HepG2 (cell line): Measurements from ENCODE around the gene ARHGEF10L. TPM values are rescaled to one million over a fixed set of nuclear protein-coding genes. Genes with fewer than 3 reads are reported as not detected.

Source experiments
- ATAC-seq: fragments of 200-7000 bp; cut with Tn5 transposase; 3 replicates; pipeline ENCODE4 v1.9.1; 2020; ENCODE audit warnings: mild to moderate bottlenecking, moderate library complexity
- BruUV-seq: library from RNA; stranded (reverse); fragments of 400-500 nt; replicated peaks from 2 replicates; lab custom pipeline; 2021; lab: Mats Ljungman, UMichigan
- CTCF ChIA-PET: fragments of 300-600 bp; formaldehyde crosslinking; extraction: SDS; loops from one replicate; lab custom pipeline; 2021; ENCODE audit warnings: low total read pairs, inconsistent platforms, low intra/inter-chr PET ratio; lab: Yijun Ruan, JAX
- POLR2A ChIA-PET: fragments of 350-600 bp; sonication (Branson Sonifier 250); formaldehyde crosslinking; loops from one replicate; lab custom pipeline; 2020; ENCODE audit warnings: antibody characterized with exemption, inconsistent platforms; lab: Yijun Ruan, JAX
- DNase-seq: peaks from one replicate; pipeline ENCODE4 v3.0.0-alpha.2; 2015; ENCODE audit warnings: low spot score
- FAIRE-seq: peaks from 3 replicates; lab custom pipeline; 2011; peaks lifted over from hg19 to GRCh38; lab: Jason Lieb, UNC
- H2AFZ ChIP-seq: one replicate; pipeline ENCODE4 v1.6.1; 2011; ENCODE audit warnings: low read length, inconsistent platforms
- H3K27ac ChIP-seq: fragments of 300-600 bp; 3 replicates; pipeline ENCODE4 v1.8.0; 2011; ENCODE audit warnings: mixed run types, mild to moderate bottlenecking, mixed read lengths, low read length, inconsistent platforms; ENCODE audit not compliant: insufficient read depth; ENCODE audit errors: extremely low read length
- H3K27me3 ChIP-seq, 2 experiments: fragments of 200-600 bp in 1 of 2; 2 replicates in 1 of 2; 3 replicates in 1 of 2; pipeline versions ENCODE4 v1.6.0 to v1.8.0; 2011; ENCODE audit warnings: low read length in 2 of 2, mild to moderate bottlenecking in 2 of 2, moderate library complexity in 2 of 2, inconsistent platforms in 1 of 2; ENCODE audit not compliant: insufficient read depth in 2 of 2, control insufficient read depth in 1 of 2
- H3K36me3 ChIP-seq, 2 experiments: fragments of 200-600 bp in 1 of 2; replicated peaks in 1 of 2; 2 replicates in 1 of 2; 3 replicates in 1 of 2; pipeline versions ENCODE4 v1.5.1 to v1.8.0; 2011; ENCODE audit warnings: low read length in 2 of 2, inconsistent platforms in 1 of 2; ENCODE audit not compliant: insufficient read depth in 2 of 2, control insufficient read depth in 1 of 2
- H3K4me1 ChIP-seq: 2 replicates; pipeline ENCODE4 v1.5.1; 2012; ENCODE audit warnings: low read length, inconsistent platforms; ENCODE audit not compliant: insufficient read depth
- H3K4me2 ChIP-seq: 2 replicates; pipeline ENCODE4 v1.6.0; 2011; ENCODE audit warnings: low read depth, low read length, inconsistent platforms
- H3K4me3 ChIP-seq, 3 experiments: fragments of 200-600 bp in 1 of 3; sonication (generic), shearing (Covaris generic) in 1 of 3; replicated peaks in 1 of 3; 2 replicates each; pipeline ENCODE4 v1.5.1; 2011 to 2016; ENCODE audit warnings: low read length in 3 of 3, inconsistent platforms in 2 of 3, low read depth in 2 of 3, mild to moderate bottlenecking in 2 of 3, control low read depth in 1 of 3, mixed read lengths in 1 of 3; ENCODE audit not compliant: insufficient read depth in 1 of 3
- H3K79me2 ChIP-seq: one replicate; pipeline ENCODE4 v1.6.1; 2011; ENCODE audit warnings: low read length, inconsistent platforms; ENCODE audit not compliant: insufficient read depth
- H3K9ac ChIP-seq: 2 replicates; pipeline ENCODE4 v1.6.0; 2011; ENCODE audit warnings: mild to moderate bottlenecking, low read depth, low read length, inconsistent platforms; ENCODE audit not compliant: insufficient read depth
- H3K9me3 ChIP-seq: 2 replicates; pipeline ENCODE4 v1.5.1; 2012; ENCODE audit warnings: mild to moderate bottlenecking, low read length
- H4K20me1 ChIP-seq: 2 replicates; pipeline ENCODE4 v1.6.0; 2011; ENCODE audit warnings: inconsistent platforms, mild to moderate bottlenecking, low read length, moderate library complexity; ENCODE audit not compliant: insufficient read depth
- AGO2 ChIP-seq: fragments of 200-400 bp; formaldehyde crosslinking; optimal IDR thresholded peaks from 2 replicates; pipeline ENCODE3; 2017; ENCODE audit warnings: mild to moderate bottlenecking, low read depth, low read length, moderate library complexity
- KLF11 ChIP-seq: IDR thresholded peaks from 2 replicates; pipeline ENCODE4 v1.6.1; 2016; ENCODE audit warnings: missing compliant biosample characterization
- POLR2A ChIP-seq, 2 experiments: IDR thresholded peaks; 2 replicates each; pipeline ENCODE4 v1.6.1; 2011; ENCODE audit warnings: low read depth in 2 of 2, low read length in 2 of 2, mild to moderate bottlenecking in 1 of 2, moderate library complexity in 1 of 2; ENCODE audit not compliant: insufficient read depth in 1 of 2
- RBFOX2 ChIP-seq: fragments of 200-400 bp; formaldehyde crosslinking; IDR thresholded peaks from 2 replicates; pipeline ENCODE4 v1.6.1; 2017; ENCODE audit warnings: low read depth, mild to moderate bottlenecking, low read length
- RBM22 ChIP-seq: fragments of 200-400 bp; formaldehyde crosslinking; optimal IDR thresholded peaks from 2 replicates; pipeline ENCODE3; 2017; ENCODE audit warnings: mild to moderate bottlenecking, low read length, moderate library complexity
- TP53 ChIP-seq: sonication (generic); formaldehyde crosslinking; conservative IDR thresholded peaks from 2 replicates; pipeline ENCODE4 v1.4.0; 2020; ENCODE audit warnings: missing genetic modification reagents
- ZKSCAN5 ChIP-seq: sonication (generic); formaldehyde crosslinking; IDR thresholded peaks from 2 replicates; pipeline ENCODE4 v1.5.1; 2020; ENCODE audit warnings: mild to moderate bottlenecking, missing genetic modification reagents
- WGBS: methylation state at CpG from one replicate; pipeline ENCODE4 v1.1.6; 2017; ENCODE audit warnings: low lambda C conversion rate; 5-methylcytosine and 5-hydroxymethylcytosine counted together
- in situ Hi-C: cut with HindIII; loops from 2 replicates; pipeline ENCODE4 v1.10.0; 2017; ENCODE audit warnings: low pct_unique_long_range_greater_than_20kb; ENCODE audit not compliant: extremely low pct_ligation_motif_present
- intact Hi-C: fragments of 100-400 bp; cut with micrococcal nuclease; formaldehyde crosslinking; loops from one replicate; pipeline ENCODE4 v1.10.0; 2022; ENCODE audit not compliant: unreplicated experiment
- polyA plus RNA-seq, 8 experiments: library from polyadenylated mRNA; depleted of rRNA in 3 of 8; stranded (reverse) in 7 of 8; unstranded in 1 of 8; fragments of >200 nt; fragmentation: Illumina TruSeq in 4 of 8; extraction: Trizol in 4 of 8; gene quantifications; 2 replicates each; pipeline versions ENCODE4 v1.2.1 to v1.2.3, GENCODE V29; 2011 to 2016; ENCODE audit warnings: low read depth in 4 of 8, missing spikeins in 1 of 8, mixed read lengths in 1 of 8; ENCODE audit not compliant: insufficient read depth in 1 of 8
- total RNA-seq, 5 experiments: library from RNA; depleted of rRNA; stranded (reverse); fragments of >200 nt; fragmentation: Illumina TruSeq; extraction: Trizol; gene quantifications; 2 replicates each; pipeline ENCODE4 v1.2.3, GENCODE V29; 2016; ENCODE audit warnings: low read depth in 1 of 5

The ARHGEF10L gene
- total and polyA plus RNA-seq, 2 of the 13 experiments (the other 11 are each of a cell fraction or from before 2014, with no cell fraction given): 46.5 to 78.3 TPM

- H3K9me3 ChIP-seq: no peaks in the 10 kb centered on the region
- peaks cover 42 to 84% of the 10 kb centered on the region in 2 experiments for H3K36me3 ChIP-seq
- peaks cover 25% of the 10 kb centered on the region for H3K4me1 ChIP-seq
- peaks cover 4% of the 10 kb centered on the region; the same call in 1 of the 2 replicates for H4K20me1 ChIP-seq
- in situ Hi-C loops: loop anchor here (5.0 kb wide), 1 partner anchor 106 kb away; no protein-coding TSS in a partner anchor
- 95% methylated on average over 26 of the region's 34 CpGs for WGBS
- TF ChIP-seq ZKSCAN5 (CRISPR knock-in tag) (no peak), RBM22 (peak; percentile 19), RBFOX2 (peak; percentile 72), KLF11 (CRISPR knock-in tag) (no peak), TP53 (CRISPR knock-in tag) (no peak), POLR2A (IDR thresholded peaks at IDR 0.05; ENCODE audit: insufficient read depth in 1 of 2, low read depth in 2 of 2, low read length in 2 of 2) (peak in 1 of 2 experiments; percentile 29; a peak in 1 of 4 replicates), AGO2 (peak; percentile 92)
- TF ChIP-seq, all 625 proteins: peak for 4
- ChIA-PET POLR2A (interaction anchor here (1.0 to 2.0 kb wide), 4 partner anchors 20 to 105 kb away, joined by 3 to 20 read pairs (median 10); no protein-coding TSS in a partner anchor), CTCF (interaction anchor here (1.8 to 2.8 kb wide), 3 partner anchors 34 to 114 kb away, joined by 25 to 36 read pairs (median 27); no protein-coding TSS in a partner anchor)
- no TSS peak for BruUV-seq
- Histone ChIP-seq H3K4me2 (no peak overlapping the region), H3K27me3 (no peaks in the 10 kb centered on the region), H3K79me2 (no peaks in the 10 kb centered on the region), H3K27ac (no peak overlapping the region), H3K4me3 (no peak overlapping the region), H3K9ac (no peak overlapping the region), H2AFZ (no peak overlapping the region)
- DNase-seq: no peak
- no peak for FAIRE-seq
- intact Hi-C loops: loop anchor here (1.0 to 2.0 kb wide), 3 partner anchors 33 to 113 kb away; no protein-coding TSS in a partner anchor
- ATAC-seq: no peak
These were observed 68.4 kb downstream of the ARHGEF10L start for GRCh38 chr1:17607644-17608581.
